GM18526 (cell line): Measurements from ENCODE around the gene MARS1.
A peak's percentile ranks its signal among the peaks of the same experiment; 100 is the strongest.

Experiments
- POLR2A ChIP-seq: IDR thresholded peaks from 3 replicates; pipeline ENCODE4 v1.6.1; 2011; ENCODE audit not compliant: insufficient read length; ENCODE audit errors: extremely low read depth

MARS1 gene

GRCh38 chr12:57545809-57546437, 58.1 kb downstream of the MARS1 start:
- TF ChIP-seq POLR2A: no peak

- TF ChIP-seq POLR2A: peak; percentile 48
These were observed 58.8 kb downstream of the MARS1 start, which contains the start of gene DCTN2 for GRCh38 chr12:57546438-57547287. Gene DCTN2, minus strand, starts transcription at chr12:57547192. Its CDS starts 129 bp downstream, at chr12:57547063.

- TF ChIP-seq POLR2A: no peak
These were observed 59.6 kb downstream of the MARS1 start for GRCh38 chr12:57547288-57548012.

GRCh38 chr12:57548013-57548315, 60.1 kb downstream of the MARS1 start:
- TF ChIP-seq POLR2A: no peak

GRCh38 chr12:57548488-57548887, 60.6 kb downstream of the MARS1 start:
- no peak for TF ChIP-seq POLR2A

GRCh38 chr12:57549203-57549908, 61.5 kb downstream of the MARS1 start:
- TF ChIP-seq POLR2A: no peak

GRCh38 chr12:57549909-57550640, 62.2 kb downstream of the MARS1 start, which contains the start of gene KIF5A:
Gene KIF5A, plus strand, starts transcription at chr12:57550044. Its CDS starts 228 bp downstream, at chr12:57550272.
- no peak for TF ChIP-seq POLR2A

GRCh38 chr12:57550641-57551549, 63.0 kb downstream of the MARS1 start:
- no peak for TF ChIP-seq POLR2A

- TF ChIP-seq POLR2A: no peak
These were observed 63.9 kb downstream of the MARS1 start for GRCh38 chr12:57551637-57552305.

GRCh38 chr12:57552306-57552651, 64.4 kb downstream of the MARS1 start:
- TF ChIP-seq POLR2A: no peak

GRCh38 chr12:57552835-57553313, 65.0 kb downstream of the MARS1 start:
- TF ChIP-seq POLR2A: no peak

- no peak for TF ChIP-seq POLR2A
These were observed 65.7 kb downstream of the MARS1 start for GRCh38 chr12:57553343-57554202.
